ENCODE results near the gene GALNT16.

The GALNT16 gene

GRCh38 chr14:69342928-69343525 is 83.1 kb downstream of the GALNT16 start:
- no peak for DNase-seq

- DNase-seq: no peak
Measured at GRCh38 chr14:69344171-69344570, 84.2 kb downstream of the GALNT16 start.

- DNase-seq: no peak
Measured at GRCh38 chr14:69345402-69345801, 85.4 kb downstream of the GALNT16 start.

GRCh38 chr14:69346710-69347109 is 86.8 kb downstream of the GALNT16 start:
- DNase-seq: peak; percentile 11 to 65 (median 47)

GRCh38 chr14:69349091-69349777 is 89.3 kb downstream of the GALNT16 start:
- DNase-seq: no peak

GRCh38 chr14:69350892-69351291 is 90.9 kb downstream of the GALNT16 start:
- no peak for DNase-seq

- DNase-seq: peak; percentile 61 to 78 (median 74)
Measured at GRCh38 chr14:69351385-69351784, 91.4 kb downstream of the GALNT16 start.

- DNase-seq: no peak
Measured at GRCh38 chr14:69351911-69352310, 92.0 kb downstream of the GALNT16 start.

- DNase-seq: no peak
Measured at GRCh38 chr14:69353168-69353567, 93.2 kb downstream of the GALNT16 start.

- DNase-seq: no peak
Measured at GRCh38 chr14:69354383-69355153, 94.6 kb downstream of the GALNT16 start.

- no peak for DNase-seq
Measured at GRCh38 chr14:69355154-69355597, 95.2 kb downstream of the GALNT16 start.

- DNase-seq: no peak
Measured at GRCh38 chr14:69355607-69356281, 95.8 kb downstream of the GALNT16 start.

GRCh38 chr14:69356903-69357543 is 97.1 kb downstream of the GALNT16 start:
- DNase-seq: no peak

GRCh38 chr14:69357544-69358200 is 97.7 kb downstream of the GALNT16 start:
- DNase-seq: no peak

GRCh38 chr14:69358233-69358963 is 98.4 kb downstream of the GALNT16 start:
- no peak for DNase-seq

GRCh38 chr14:69358966-69359365 is 99.0 kb downstream of the GALNT16 start:
- no peak for DNase-seq

GRCh38 chr14:69360438-69361108 is 100.6 kb downstream of the GALNT16 start:
- no peak for DNase-seq

- DNase-seq: no peak
Measured at GRCh38 chr14:69363055-69363454, 103.1 kb downstream of the GALNT16 start.

GRCh38 chr14:69363964-69364363 is 104.0 kb downstream of the GALNT16 start:
- no peak for DNase-seq

GRCh38 chr14:69364378-69364777 is 104.4 kb downstream of the GALNT16 start:
- no peak for DNase-seq

- DNase-seq: no peak
Measured at GRCh38 chr14:69366069-69366468, 106.1 kb downstream of the GALNT16 start.

All from suppressor macrophage (primary cell).